GM20431 (cell line): ENCODE data around the gene SYTL3.

Experiments
- in situ Hi-C: fragments of 300-500 bp; cut with MseI, MboI; formaldehyde crosslinking; loops from one replicate; pipeline ENCODE4 v1.15.0; 2020; ENCODE audit warnings: low sequenced_read_pairs; ENCODE audit not compliant: unreplicated experiment

The SYTL3 gene

GRCh38 chr6:158769234-158769770 is 119.4 kb downstream of the SYTL3 start:
- in situ Hi-C loops: no loop called here

- in situ Hi-C loops: no loop called here
Observed at GRCh38 chr6:158769771-158770432, 120.0 kb downstream of the SYTL3 start.

GRCh38 chr6:158770533-158771330 is 120.9 kb downstream of the SYTL3 start:
- in situ Hi-C loops: no loop called here

GRCh38 chr6:158771399-158772152 is 121.7 kb downstream of the SYTL3 start:
- in situ Hi-C loops: no loop called here

GRCh38 chr6:158772172-158772571 is 122.3 kb downstream of the SYTL3 start:
- in situ Hi-C loops: no loop called here

- in situ Hi-C loops: no loop called here
Observed at GRCh38 chr6:158772851-158773371, 123.1 kb downstream of the SYTL3 start.

GRCh38 chr6:158773581-158774449 is 124.0 kb downstream of the SYTL3 start:
- in situ Hi-C loops: no loop called here

GRCh38 chr6:158774717-158775449 is 125.0 kb downstream of the SYTL3 start:
- in situ Hi-C loops: loop anchor here (25.0 kb wide), 1 partner anchor 187 kb away; no protein-coding TSS in a partner anchor

- in situ Hi-C loops: loop anchor here (25.0 kb wide), 1 partner anchor 186 kb away; no protein-coding TSS in a partner anchor
Observed at GRCh38 chr6:158775832-158776231, 126.0 kb downstream of the SYTL3 start.

- in situ Hi-C loops: loop anchor here (25.0 kb wide), 1 partner anchor 186 kb away; no protein-coding TSS in a partner anchor
Observed at GRCh38 chr6:158776737-158777136, 126.9 kb downstream of the SYTL3 start.

GRCh38 chr6:158777510-158777909 is 127.7 kb downstream of the SYTL3 start:
- in situ Hi-C loops: loop anchor here (25.0 kb wide), 1 partner anchor 185 kb away; no protein-coding TSS in a partner anchor

- in situ Hi-C loops: loop anchor here (25.0 kb wide), 1 partner anchor 184 kb away; no protein-coding TSS in a partner anchor
Observed at GRCh38 chr6:158778005-158778527, 128.2 kb downstream of the SYTL3 start.

GRCh38 chr6:158780246-158780884 is 130.5 kb downstream of the SYTL3 start:
- in situ Hi-C loops: loop anchor here (25.0 kb wide), 1 partner anchor 182 kb away; no protein-coding TSS in a partner anchor

- in situ Hi-C loops: loop anchor here (25.0 kb wide), 1 partner anchor 181 kb away; no protein-coding TSS in a partner anchor
Observed at GRCh38 chr6:158780988-158781691, 131.3 kb downstream of the SYTL3 start.

GRCh38 chr6:158781692-158782373 is 132.0 kb downstream of the SYTL3 start:
- in situ Hi-C loops: loop anchor here (25.0 kb wide), 1 partner anchor 180 kb away; no protein-coding TSS in a partner anchor
